GM12891 (cell line): ENCODE results near the gene NLGN1.

Experiments
- DNase-seq: peaks from one replicate; pipeline ENCODE4 v3.0.0; 2011; ENCODE audit warnings: low spot score; ENCODE audit not compliant: insufficient read length
- FAIRE-seq: peaks from 2 replicates; lab custom pipeline; 2011; peaks lifted over from hg19 to GRCh38; lab: Jason Lieb, UNC
- PAX5 ChIP-seq: IDR thresholded peaks from 2 replicates; pipeline ENCODE4 v1.6.1; 2011; ENCODE audit warnings: low read length, moderate library complexity, mild to moderate bottlenecking; ENCODE audit not compliant: insufficient read depth, severe bottlenecking
- POLR2A ChIP-seq: IDR thresholded peaks from 2 replicates; pipeline ENCODE4 v1.6.1; 2011; ENCODE audit warnings: low read depth, low read length, control low read depth
- POLR2AphosphoS5 ChIP-seq: IDR thresholded peaks from 2 replicates; pipeline ENCODE4 v1.6.1; 2011; ENCODE audit warnings: low read depth, low read length, control low read depth
- POU2F2 ChIP-seq: IDR thresholded peaks from 2 replicates; pipeline ENCODE4 v1.6.1; 2011; ENCODE audit warnings: low read depth, mild to moderate bottlenecking, control low read depth, low read length, moderate library complexity
- SPI1 ChIP-seq: IDR thresholded peaks from 2 replicates; pipeline ENCODE4 v1.6.1; 2011; ENCODE audit warnings: low read depth, low read length, control low read depth
- TAF1 ChIP-seq: IDR thresholded peaks from 2 replicates; pipeline ENCODE4 v1.6.1; 2011; ENCODE audit warnings: low read depth, low read length, control low read depth

Gene NLGN1

DNA sequence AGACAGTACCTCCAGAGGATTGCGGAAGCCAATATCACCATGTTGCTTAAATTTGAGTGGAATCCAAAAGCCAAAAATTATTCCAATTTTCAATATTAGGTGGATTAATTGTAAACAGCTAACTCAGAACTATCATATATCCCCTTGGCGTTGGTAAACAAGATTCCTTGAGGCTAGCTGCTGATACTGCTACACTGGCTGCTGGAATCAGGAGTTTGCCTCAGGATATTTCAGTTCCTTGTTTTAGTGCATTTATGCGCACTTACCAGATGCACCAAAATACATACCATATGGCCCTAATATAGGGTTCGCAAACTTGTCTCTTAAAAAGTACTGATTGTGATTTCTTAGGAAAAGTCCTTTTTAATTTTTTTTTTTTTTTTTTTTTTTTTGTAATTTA lies 856.4 kb downstream of the NLGN1 start:
- no peak for TF ChIP-seq SPI1
- TF ChIP-seq POU2F2 = no peak
- no peak for TF ChIP-seq PAX5
- TF ChIP-seq TAF1 = no peak
- TF ChIP-seq POLR2A = no peak
- no peak for TF ChIP-seq POLR2AphosphoS5
- FAIRE-seq (no peak), DNase-seq (no peak)

DNA sequence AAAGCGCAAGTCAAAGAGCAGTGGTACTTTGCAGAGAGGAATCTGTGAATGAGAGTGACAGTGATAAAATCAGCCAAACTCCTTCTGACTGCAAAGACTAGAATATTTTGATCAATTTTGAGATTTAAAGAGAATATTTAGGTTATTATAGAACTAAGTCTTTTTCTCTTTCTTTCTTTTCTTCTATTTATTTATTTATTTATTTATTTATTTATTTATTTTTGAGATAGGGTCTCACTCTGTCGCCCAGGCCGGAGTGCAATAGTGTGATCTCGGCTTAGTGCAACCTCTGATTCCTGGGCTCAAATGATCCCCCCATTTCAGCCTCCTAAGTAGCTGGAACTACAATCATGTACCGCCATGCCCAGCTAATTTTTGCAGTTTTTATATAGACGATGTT lies 857.9 kb downstream of the NLGN1 start:
- FAIRE-seq = no peak
- no peak for DNase-seq
- no peak for TF ChIP-seq PAX5
- TF ChIP-seq POLR2A = no peak
- TF ChIP-seq TAF1 = no peak
- TF ChIP-seq SPI1 = no peak
- no peak for TF ChIP-seq POU2F2
- no peak for TF ChIP-seq POLR2AphosphoS5

DNA sequence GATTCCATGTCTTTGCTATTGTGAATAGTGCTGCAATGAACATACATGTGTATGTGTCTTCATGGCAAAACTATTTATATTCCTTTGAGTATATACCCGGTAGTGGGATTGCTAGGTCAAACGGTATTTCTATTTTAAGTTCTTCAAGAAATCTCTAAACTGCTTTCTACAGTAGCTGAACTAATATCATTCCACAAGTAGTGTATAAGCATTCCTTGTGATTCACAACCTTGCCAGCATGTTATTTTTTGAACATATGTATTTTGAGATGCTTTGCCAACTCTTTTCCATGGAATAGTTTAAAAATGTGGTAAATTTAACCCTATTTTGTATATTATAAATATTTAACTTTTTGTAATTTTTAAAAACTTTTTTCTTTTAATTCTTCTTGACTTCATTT lies 868.9 kb downstream of the NLGN1 start:
- no peak for DNase-seq
- FAIRE-seq = no peak
- TF ChIP-seq SPI1 (no peak), PAX5 (no peak), POLR2AphosphoS5 (no peak), POU2F2 (no peak), TAF1 (no peak), POLR2A (no peak)

DNA sequence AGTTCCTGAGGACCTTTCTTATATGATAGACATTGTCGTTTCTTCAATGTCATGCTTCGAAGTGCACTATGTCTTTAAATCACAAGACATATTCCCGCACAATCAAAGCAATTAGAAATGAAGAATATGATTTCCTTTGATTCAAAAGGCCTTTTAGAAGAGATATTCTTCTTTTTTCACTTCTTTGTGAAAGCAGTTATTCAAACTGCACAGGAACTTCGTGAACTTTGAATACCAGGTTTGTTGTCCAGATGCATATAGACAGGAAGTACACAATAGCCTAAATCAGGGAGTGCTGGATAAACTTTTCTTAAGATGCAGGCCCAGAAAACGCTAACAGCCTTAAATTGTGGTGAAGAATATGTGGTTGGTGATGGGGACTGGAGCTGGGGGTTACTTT lies 870.5 kb downstream of the NLGN1 start:
- FAIRE-seq (no peak), DNase-seq (no peak)
- TF ChIP-seq POLR2AphosphoS5 (no peak), POLR2A (no peak), SPI1 (no peak), PAX5 (no peak)

GRCh38 chr3:174268586-174268985 lies 871.0 kb downstream of the NLGN1 start:
- DNase-seq (no peak), FAIRE-seq (no peak)
- no peak for TF ChIP-seq SPI1
- TF ChIP-seq TAF1 = no peak
- no peak for TF ChIP-seq POLR2A

GRCh38 chr3:174270841-174271240 lies 873.3 kb downstream of the NLGN1 start:
- no peak for DNase-seq
- no peak for FAIRE-seq
- TF ChIP-seq TAF1 = no peak
- TF ChIP-seq PAX5 = no peak
- no peak for TF ChIP-seq POLR2A
- no peak for TF ChIP-seq SPI1
- TF ChIP-seq POU2F2 = no peak
- no peak for TF ChIP-seq POLR2AphosphoS5

- FAIRE-seq (no peak), DNase-seq (no peak)
- no peak for TF ChIP-seq PAX5
- TF ChIP-seq TAF1 = no peak
- no peak for TF ChIP-seq POLR2A
- no peak for TF ChIP-seq SPI1
- no peak for TF ChIP-seq POU2F2
- no peak for TF ChIP-seq POLR2AphosphoS5
Observed at GRCh38 chr3:174275336-174275735, 877.8 kb downstream of the NLGN1 start.

GRCh38 chr3:174276826-174277225 lies 879.3 kb downstream of the NLGN1 start:
- DNase-seq = no peak
- TF ChIP-seq POLR2AphosphoS5 (no peak), SPI1 (no peak), POLR2A (no peak), TAF1 (no peak), POU2F2 (no peak), PAX5 (no peak)
- no peak for FAIRE-seq

DNA sequence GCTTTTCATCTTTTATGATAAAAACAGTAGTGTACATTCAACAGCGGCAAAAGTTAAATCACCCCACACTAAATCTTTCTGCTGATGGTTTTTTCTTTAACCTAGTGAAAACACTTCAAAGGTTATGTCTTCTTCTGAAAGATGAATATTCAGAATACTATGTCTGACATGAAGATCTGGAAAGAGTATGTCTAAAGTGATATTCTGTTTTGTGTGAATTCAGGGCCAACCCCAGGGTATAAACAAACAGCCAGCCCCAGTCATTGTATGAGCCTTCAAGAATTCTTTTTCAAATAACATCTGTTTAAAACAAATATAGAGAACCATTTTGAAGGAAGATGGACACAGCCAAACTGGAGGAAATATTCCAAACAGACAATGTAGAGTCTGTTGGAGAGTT lies 880.5 kb downstream of the NLGN1 start:
- no peak for DNase-seq
- no peak for TF ChIP-seq POLR2AphosphoS5
- no peak for TF ChIP-seq POU2F2
- TF ChIP-seq POLR2A = no peak
- TF ChIP-seq SPI1 = no peak
- TF ChIP-seq TAF1 = no peak
- no peak for TF ChIP-seq PAX5
- FAIRE-seq = no peak

- DNase-seq (no peak), FAIRE-seq (no peak)
- no peak for TF ChIP-seq SPI1
- TF ChIP-seq POLR2A = no peak
- no peak for TF ChIP-seq TAF1
Observed at GRCh38 chr3:174280186-174280585, 882.6 kb downstream of the NLGN1 start.
